Measurements from ENCODE around the gene NMUR1. TPM values are rescaled to one million over a fixed set of nuclear protein-coding genes. Genes with fewer than 3 reads are reported as not detected.

The NMUR1 gene
- not detected in 2 replicates for total RNA-seq

GRCh38 chr2:231530099-231531011, at the start of gene NMUR1:
NMUR1 (minus strand) TSS chr2:231530445; CDS start chr2:231530361, 84 bp downstream.

Small RNA genes within 50 kb of the gene (small RNA-seq; reads per million reads assigned to genes)
- 2.1 reads per million, percentile 80 among the genes with 10 or more reads in this experiment for gene RNU2-22P

Other genes starting within 250 kb of the NMUR1 start
- not detected in 2 replicates for gene B3GNT7, start 134.7 kb downstream of the NMUR1 start, total RNA-seq
- 193 and 199 TPM in 2 replicates for gene NCL, start 66.0 kb downstream of the NMUR1 start, total RNA-seq
- not detected in 2 replicates for gene TEX44, start 62.4 kb upstream of the NMUR1 start, total RNA-seq
- gene PTMA, start 178.1 kb upstream of the NMUR1 start, total RNA-seq, result 652 and 743 TPM in 2 replicates